Upper lobe of left lung (tissue), 6 donors: ENCODE data around the gene ACAN. TPM values are rescaled to one million over a fixed set of nuclear protein-coding genes. Genes with fewer than 3 reads are reported as not detected.
A peak's percentile ranks its signal among the peaks of the same experiment; 100 is the strongest.

Experiments used
- ATAC-seq, 2 donors: fragments of 200-7000 bp; cut with Tn5 transposase; one replicate each; pipeline ENCODE4 v1.9.1; 2022; ENCODE audit warnings: mild to moderate bottlenecking in 2 of 2, moderate library complexity in 2 of 2; ENCODE audit not compliant: low FRiP score in 2 of 2
- DNase-seq, 2 donors: peaks; one replicate each; pipeline ENCODE4 v3.0.0-alpha.2; 2019 to 2020
- H3K27ac ChIP-seq, 4 donors: fragments of 200-600 bp; sonication (generic); one replicate each; pipeline ENCODE4 v1.5.1; 2016 to 2019
- H3K27me3 ChIP-seq, 4 donors: fragments of 200-600 bp; sonication (generic); one replicate each; pipeline ENCODE4 v1.5.1; 2017 to 2019
- H3K36me3 ChIP-seq, 4 donors: fragments of 200-600 bp; sonication (generic); one replicate each; pipeline ENCODE4 v1.5.1; 2016 to 2019
- H3K4me1 ChIP-seq, 4 donors: fragments of 200-600 bp; sonication (generic); one replicate each; pipeline ENCODE4 v1.5.1; 2018 to 2019
- H3K4me3 ChIP-seq, 4 donors: fragments of 200-600 bp; sonication (generic); one replicate each; pipeline ENCODE4 v1.5.1; 2017 to 2019; ENCODE audit warnings: mild to moderate bottlenecking in 2 of 4, moderate library complexity in 1 of 4
- H3K9me3 ChIP-seq, 4 donors: fragments of 200-600 bp; sonication (generic); one replicate each; pipeline ENCODE4 v1.5.1; 2018 to 2019
- CTCF ChIP-seq, 6 experiments: fragments of 450-650 bp in 4 of 6; fragments of 200-600 bp in 2 of 6; sonication (generic) in 2 of 6; IDR thresholded peaks; one replicate each; pipeline ENCODE4 v1.5.1; 2016 to 2019; ENCODE audit warnings: antibody characterized with exemption in 6 of 6
- EP300 ChIP-seq, 4 donors: sonication (generic); formaldehyde crosslinking; IDR thresholded peaks; one replicate each; pipeline ENCODE4 v1.5.1; 2017; ENCODE audit warnings: antibody characterized with exemption in 4 of 4, control low read depth in 2 of 4
- POLR2A ChIP-seq, 4 donors: fragments of 450-650 bp; IDR thresholded peaks; one replicate each; pipeline ENCODE4 v1.5.1; 2016 to 2017; ENCODE audit warnings: antibody characterized with exemption in 4 of 4, mild to moderate bottlenecking in 2 of 4
- POLR2AphosphoS5 ChIP-seq, 2 donors: sonication (generic); formaldehyde crosslinking; IDR thresholded peaks; one replicate each; pipeline ENCODE4 v1.5.1; 2017; ENCODE audit warnings: antibody characterized with exemption in 2 of 2
- WGBS, 2 donors: methylation state at CpG; one replicate each; pipeline ENCODE4 v1.1.5; 2017 to 2018; 5-methylcytosine and 5-hydroxymethylcytosine counted together
- total RNA-seq, 6 donors: library from RNA; depleted of rRNA in 4 of 6; stranded (reverse); fragments of >200 nt in 4 of 6; gene quantifications; one replicate each; pipeline versions ENCODE4 v1.1.0 to v1.2.1, GENCODE V29; 2016 to 2021
- donor health status: DM: no; HTN: no; CAD: no; lungs with moderate emphysema.
- donor health status: DM: no; HTN: yes; CAD: no; lungs with severe emphysema.

The ACAN gene
- total RNA-seq, 6 donors from 2014 or later, result 0.24 to 1.6 (median 0.46) TPM; not detected in 3

- Histone ChIP-seq H3K27ac (no peak overlapping the region), H3K9me3 (no peaks in the 10 kb centered on the region), H3K27me3 (no peaks in the 10 kb centered on the region), H3K4me1 (no peaks in the 10 kb centered on the region), H3K4me3 (no peak overlapping the region), H3K36me3 (no peaks in the 10 kb centered on the region)
- TF ChIP-seq EP300 (IDR thresholded peaks at IDR 0.05) (no peak), CTCF (IDR thresholded peaks at IDR 0.05) (no peak), POLR2AphosphoS5 (IDR thresholded peaks at IDR 0.05) (no peak), POLR2A (IDR thresholded peaks at IDR 0.05) (no peak)
- DNase-seq (no peak), ATAC-seq (no peak)
- 29 to 38% methylated on average over 5 of the region's 5 CpGs for WGBS, 2 donors
Observed at GRCh38 chr15:88844749-88845386, 41.6 kb downstream of the ACAN start.

- TF ChIP-seq POLR2AphosphoS5 (IDR thresholded peaks at IDR 0.05) (no peak), CTCF (IDR thresholded peaks at IDR 0.05) (no peak), POLR2A (IDR thresholded peaks at IDR 0.05) (no peak), EP300 (IDR thresholded peaks at IDR 0.05) (no peak)
- H3K4me1 ChIP-seq, result no peaks in the 10 kb centered on the region
- no peak overlapping the region for H3K4me3 ChIP-seq
- H3K9me3 ChIP-seq, result no peaks in the 10 kb centered on the region
- peak in 1 of 2 donors; percentile 56 for DNase-seq
- no peaks in the 10 kb centered on the region for H3K27me3 ChIP-seq
- WGBS, 2 donors, result 89 to 94% methylated on average over 3 to 15 of the region's 15 CpGs
- H3K27ac ChIP-seq, result no peak overlapping the region
- ATAC-seq, result no peak
- H3K36me3 ChIP-seq, result no peaks in the 10 kb centered on the region
Observed at GRCh38 chr15:88845616-88846015, 42.4 kb downstream of the ACAN start.

GRCh38 chr15:88847144-88847543, 43.9 kb downstream of the ACAN start:
- Histone ChIP-seq H3K27me3 (no peaks in the 10 kb centered on the region), H3K36me3 (no peaks in the 10 kb centered on the region), H3K4me1 (no peaks in the 10 kb centered on the region), H3K27ac (no peak overlapping the region), H3K9me3 (no peaks in the 10 kb centered on the region), H3K4me3 (no peak overlapping the region)
- 65 to 85% methylated on average over 7 to 20 of the region's 20 CpGs for WGBS, 2 donors
- ATAC-seq (no peak), DNase-seq (peak in 1 of 2 donors; percentile 76)
- TF ChIP-seq POLR2AphosphoS5 (IDR thresholded peaks at IDR 0.05), result no peak
- no peak for TF ChIP-seq CTCF (IDR thresholded peaks at IDR 0.05)
- TF ChIP-seq POLR2A (IDR thresholded peaks at IDR 0.05), result no peak
- TF ChIP-seq EP300 (IDR thresholded peaks at IDR 0.05), result no peak

- no peak overlapping the region for H3K27ac ChIP-seq
- H3K9me3 ChIP-seq, result no peaks in the 10 kb centered on the region
- DNase-seq (no peak), ATAC-seq (no peak)
- 84 to 86% methylated on average over 3 of the region's 3 CpGs for WGBS, 2 donors
- no peak overlapping the region for H3K4me3 ChIP-seq
- H3K4me1 ChIP-seq, result no peaks in the 10 kb centered on the region
- TF ChIP-seq POLR2AphosphoS5 (IDR thresholded peaks at IDR 0.05) (no peak), POLR2A (IDR thresholded peaks at IDR 0.05) (no peak), EP300 (IDR thresholded peaks at IDR 0.05) (no peak), CTCF (IDR thresholded peaks at IDR 0.05) (no peak)
- no peaks in the 10 kb centered on the region for H3K36me3 ChIP-seq
- peaks cover 0 to 5% (median 0%) of the 10 kb centered on the region in 4 donors for H3K27me3 ChIP-seq
Observed at GRCh38 chr15:88848203-88848602, 45.0 kb downstream of the ACAN start.
